Stimulated activated CD8-positive, alpha-beta memory T cell treated with anti-CD3 and anti-CD28 coated beads, Interleukin-12 subunit alpha, Interleukin-12 subunit beta, amount 100 ng/mL, for 24 hours (primary cell): ENCODE measurements around the gene ABCC1.
"Not testable (repeated sequence)": the region's sequence is repeated elsewhere in the genome, so short reads cannot be mapped to it uniquely, and the experiment has no call there.

Experiments
- DNase-seq: peaks from one replicate; pipeline ENCODE4 v3.0.0-alpha.2; 2020; ENCODE audit errors: extremely low read depth

Gene ABCC1

DNA sequence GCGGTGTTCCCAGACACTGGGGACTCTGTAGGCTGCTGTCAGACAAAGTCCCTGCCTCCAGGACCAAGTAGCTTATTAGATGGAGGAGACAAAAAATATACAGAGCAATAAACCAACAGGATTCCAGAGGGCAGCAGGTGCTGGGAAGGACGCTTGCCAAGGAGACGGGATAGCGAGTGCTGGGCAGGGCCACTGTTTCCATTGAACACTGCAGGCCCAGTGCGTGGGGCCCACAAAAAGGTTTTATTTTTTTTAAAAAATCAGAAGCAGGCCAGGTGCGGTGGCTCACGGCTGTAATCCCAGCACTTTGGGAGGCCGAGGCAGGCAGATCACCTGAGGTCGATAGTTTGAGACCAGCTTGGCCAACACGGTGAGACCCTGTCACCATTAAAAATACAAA lies 189.6 kb downstream of the ABCC1 start:
- DNase-seq = no peak

DNA sequence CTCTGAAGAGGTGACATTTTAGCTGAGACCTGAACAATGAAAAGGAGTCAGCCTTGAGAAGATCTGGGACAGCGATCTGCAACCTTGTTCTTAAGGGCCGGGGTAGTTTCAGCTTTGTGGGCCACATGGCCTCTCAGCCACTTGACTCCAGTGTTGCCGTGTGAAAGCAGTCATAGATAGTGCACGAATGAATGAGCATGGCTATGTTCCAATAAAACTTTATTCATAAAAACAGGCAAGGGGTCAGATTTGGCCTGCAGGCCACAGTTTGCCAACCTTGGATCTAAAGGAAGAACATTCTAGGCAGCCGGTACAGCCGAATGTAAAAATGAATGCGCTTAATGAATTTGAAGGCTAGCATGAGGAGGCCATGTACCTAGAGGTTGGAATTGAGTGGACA lies 190.4 kb downstream of the ABCC1 start:
- DNase-seq = no peak

DNA sequence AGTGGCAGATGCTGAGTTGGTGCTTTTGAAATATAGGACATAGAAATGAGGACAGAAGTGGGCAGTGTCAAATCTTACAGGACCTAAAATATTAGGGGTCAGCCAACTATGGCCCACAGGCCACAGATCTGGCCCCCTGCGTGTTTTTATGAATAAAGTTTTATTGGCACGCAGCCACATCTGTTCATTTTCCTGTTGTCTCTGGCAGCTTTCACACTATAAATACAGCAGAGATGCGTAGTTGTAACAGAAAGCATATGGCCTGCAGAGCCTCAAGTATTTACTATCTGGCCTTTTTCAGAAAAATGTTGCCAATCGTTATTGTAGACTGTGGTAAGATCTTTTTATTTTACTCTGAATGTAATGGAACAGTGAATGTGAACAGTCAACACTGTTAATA lies 191.1 kb downstream of the ABCC1 start:
- no peak for DNase-seq

DNA sequence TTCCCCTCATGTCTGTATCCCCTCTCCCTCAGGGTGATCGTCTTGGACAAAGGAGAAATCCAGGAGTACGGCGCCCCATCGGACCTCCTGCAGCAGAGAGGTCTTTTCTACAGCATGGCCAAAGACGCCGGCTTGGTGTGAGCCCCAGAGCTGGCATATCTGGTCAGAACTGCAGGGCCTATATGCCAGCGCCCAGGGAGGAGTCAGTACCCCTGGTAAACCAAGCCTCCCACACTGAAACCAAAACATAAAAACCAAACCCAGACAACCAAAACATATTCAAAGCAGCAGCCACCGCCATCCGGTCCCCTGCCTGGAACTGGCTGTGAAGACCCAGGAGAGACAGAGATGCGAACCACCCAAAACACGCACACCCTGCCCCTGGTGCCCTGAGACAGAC lies 191.7 kb downstream of the ABCC1 start:
- no peak for DNase-seq

DNA sequence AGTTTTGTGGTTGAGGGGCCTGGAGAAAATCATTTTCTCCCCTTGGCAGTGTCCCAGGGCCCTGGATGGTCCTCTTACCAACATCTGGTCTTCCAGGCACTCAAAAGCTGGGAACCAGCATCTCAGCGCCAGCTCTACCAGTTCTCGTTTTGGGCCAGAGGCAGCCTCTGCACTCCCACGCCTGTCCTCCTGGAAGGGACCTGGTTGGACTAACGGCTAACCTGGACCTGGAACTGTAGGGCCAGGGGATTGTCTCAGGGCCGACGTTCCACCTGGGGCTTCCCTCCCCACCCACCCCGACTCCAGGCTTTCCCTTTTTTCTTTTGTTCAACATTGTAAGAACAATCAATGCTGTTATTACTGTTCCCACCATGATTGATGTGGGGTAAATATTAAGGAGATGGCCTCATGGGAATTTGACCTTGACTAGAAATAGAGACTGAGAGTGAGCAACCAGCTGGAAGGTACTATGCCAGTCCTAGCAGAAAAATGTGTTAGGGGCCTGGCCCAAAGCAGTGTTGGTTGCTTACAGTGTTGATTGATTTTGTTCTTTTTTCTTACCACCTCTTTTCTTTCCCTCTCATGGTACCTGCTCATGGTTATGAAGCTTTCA lies 192.5 kb downstream of the ABCC1 start:
- DNase-seq = no peak

DNA sequence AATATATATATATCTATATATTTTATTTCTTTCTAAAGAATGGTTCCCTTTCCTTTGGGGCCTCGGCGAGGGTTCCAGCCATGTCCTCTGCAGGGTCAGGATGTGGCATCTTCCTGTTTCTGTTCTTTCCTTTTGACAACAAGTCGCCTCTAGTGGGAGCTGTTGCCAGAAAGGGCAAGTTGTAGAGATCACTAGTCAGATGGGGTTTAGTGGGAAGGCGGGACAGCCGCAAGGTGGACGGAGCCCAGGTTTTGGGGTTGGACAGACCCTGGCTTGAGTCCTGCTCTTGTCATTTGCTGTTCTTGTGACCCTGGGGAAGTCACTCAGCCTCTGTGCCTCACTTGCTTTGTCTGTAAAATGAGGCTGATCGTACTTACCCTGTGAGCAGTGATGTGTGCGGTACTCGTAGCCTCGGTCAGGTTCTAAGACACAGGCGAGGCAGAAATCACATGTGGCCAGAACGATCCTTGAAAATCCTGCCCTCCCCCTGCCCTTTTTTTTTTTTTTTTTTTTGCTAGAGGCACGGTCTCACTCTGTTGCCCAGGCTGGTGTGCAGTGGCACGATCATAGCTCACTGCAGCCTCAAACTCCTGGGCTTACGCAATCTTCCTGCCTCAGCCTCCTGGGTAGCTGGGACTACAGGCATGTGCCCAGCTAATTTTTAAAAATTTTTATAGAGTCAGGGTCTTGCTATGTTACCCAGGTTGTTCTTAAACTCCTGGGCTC lies 193.8 kb downstream of the ABCC1 start:
- DNase-seq = no peak

DNA sequence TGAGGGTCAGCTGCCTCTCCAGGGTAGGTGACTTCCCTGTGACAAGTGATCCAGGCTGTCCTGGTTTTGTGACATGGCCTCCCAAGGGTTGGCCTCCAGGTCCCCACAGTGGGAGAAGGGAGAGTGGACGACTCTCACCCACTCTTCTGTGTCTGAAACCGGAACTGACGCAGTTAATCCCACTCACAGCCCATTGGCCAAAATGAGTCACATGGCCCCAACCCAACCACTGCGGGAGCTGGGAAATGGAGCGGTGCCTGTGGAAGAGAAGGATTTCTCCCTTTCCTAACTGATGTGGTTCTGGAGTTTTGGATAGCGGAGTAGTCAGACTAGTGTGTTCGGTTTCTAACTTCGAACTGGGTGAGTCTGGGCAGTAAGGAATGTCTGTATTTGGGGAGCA lies 194.5 kb downstream of the ABCC1 start:
- no peak for DNase-seq

DNA sequence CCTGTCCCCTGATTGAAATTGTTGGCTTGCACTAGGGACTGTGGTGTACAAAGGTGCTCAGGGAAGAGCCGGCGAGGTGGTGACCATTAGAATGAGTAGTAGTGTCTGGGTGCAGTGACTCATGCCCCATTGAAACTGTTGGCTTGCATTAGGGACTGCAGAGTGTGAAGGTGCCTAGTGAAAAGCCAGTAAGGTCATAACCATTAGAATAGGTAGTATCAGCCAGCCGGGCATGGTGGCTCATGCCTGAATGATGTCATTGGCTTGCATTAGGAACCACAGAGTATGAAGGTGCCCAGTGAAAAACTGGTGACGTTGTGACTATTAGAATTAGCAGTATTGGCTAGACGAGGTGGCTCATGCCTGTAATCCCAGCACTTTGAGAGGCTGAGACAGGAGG lies 195.0 kb downstream of the ABCC1 start:
- no peak for DNase-seq

DNA sequence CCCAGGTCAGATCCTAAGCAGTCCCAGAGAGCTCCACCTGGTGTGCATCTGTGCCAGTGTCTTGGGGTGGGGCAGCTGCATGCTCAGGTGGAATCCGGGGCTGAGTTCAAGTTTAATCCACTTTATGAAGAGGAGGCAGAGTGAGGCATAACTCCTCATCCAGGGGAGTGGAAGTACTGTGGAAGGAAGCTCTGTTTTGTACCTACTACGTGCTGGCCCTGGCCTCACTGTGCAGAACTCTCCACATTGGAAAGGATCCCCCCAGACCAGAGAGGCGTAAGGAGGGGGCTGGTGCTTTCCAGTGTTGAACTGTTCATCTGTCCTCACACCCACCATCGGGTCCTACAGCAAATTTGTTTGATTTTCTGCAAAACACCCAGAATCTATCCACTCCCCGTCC lies 195.9 kb downstream of the ABCC1 start:
- DNase-seq = no peak

DNA sequence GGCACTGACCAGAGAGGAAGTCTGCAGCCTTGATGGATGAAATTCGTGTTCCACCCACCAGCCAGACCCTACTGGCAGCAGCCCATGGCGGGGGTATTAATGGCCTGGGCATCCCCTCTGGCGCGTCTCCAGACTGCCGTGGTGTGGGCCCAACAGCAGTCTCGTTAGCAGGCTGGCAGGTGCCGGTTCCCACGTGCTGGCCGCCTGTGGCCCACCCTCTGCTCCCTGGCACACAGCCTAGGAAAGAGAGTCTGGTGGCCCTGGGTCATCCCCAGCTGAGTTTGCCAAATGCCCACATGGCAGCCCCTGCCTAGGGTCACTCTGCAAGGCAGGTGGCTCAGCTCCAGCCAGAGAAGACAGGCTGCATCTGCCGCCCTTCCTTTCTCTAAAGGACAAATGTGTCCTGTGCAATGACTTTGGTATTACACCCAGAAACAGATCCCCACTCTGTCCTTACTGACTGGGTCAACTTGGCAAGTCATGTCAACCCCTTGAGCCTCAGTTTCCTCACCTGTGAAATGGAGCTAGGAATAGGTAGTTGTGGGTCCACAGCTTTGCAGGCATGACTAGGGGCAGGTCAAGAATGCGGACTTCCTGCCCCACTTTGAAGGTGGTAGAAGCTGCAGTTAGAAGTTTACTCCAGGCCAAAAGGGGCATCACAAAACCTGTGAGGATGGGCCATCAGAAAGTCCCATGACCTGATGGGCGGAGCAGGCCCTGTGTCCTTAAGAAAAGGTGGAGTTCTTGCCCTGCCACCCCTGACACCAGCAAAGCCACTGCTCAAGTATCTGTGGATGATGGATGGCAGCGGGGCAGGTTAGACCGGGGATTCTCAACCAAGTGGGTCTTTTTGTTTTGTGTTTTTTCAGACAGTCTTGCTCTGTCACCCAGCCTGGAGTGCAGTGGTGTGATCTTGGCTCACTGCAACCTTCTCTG lies 197.2 kb downstream of the ABCC1 start:
- DNase-seq = no peak

DNA sequence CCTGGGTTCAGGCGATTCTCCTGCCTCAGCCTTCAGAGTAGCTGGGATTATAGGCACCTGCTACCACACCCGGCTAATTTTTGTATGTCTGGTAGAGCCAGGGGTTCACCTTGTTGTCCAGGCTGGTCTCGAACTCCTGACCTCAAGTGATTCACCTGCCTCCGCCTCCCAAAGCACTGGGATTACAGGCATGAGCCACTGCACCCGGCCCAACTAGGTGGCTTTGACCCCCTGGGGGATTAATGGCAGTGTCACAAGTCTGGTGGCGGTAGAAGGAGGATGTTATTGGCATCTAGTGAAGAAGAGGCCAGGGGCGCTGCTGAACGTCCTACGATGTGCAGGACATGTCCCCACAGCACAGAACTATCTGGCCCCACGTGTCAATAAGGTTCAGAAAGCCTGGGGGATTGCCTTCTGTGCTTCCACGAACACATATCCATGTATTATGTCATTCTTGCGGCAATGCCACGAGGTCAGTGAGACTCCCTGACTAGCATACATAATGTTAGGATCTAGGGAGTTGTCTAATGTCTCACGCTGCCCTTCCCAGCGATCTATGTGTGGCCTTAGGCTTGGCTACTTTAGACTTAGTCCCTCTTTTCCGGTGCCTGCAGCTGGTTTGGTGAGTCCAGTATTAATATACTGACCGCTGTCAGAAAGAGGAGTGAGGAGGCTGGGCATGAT lies 198.0 kb downstream of the ABCC1 start:
- DNase-seq = no peak

DNA sequence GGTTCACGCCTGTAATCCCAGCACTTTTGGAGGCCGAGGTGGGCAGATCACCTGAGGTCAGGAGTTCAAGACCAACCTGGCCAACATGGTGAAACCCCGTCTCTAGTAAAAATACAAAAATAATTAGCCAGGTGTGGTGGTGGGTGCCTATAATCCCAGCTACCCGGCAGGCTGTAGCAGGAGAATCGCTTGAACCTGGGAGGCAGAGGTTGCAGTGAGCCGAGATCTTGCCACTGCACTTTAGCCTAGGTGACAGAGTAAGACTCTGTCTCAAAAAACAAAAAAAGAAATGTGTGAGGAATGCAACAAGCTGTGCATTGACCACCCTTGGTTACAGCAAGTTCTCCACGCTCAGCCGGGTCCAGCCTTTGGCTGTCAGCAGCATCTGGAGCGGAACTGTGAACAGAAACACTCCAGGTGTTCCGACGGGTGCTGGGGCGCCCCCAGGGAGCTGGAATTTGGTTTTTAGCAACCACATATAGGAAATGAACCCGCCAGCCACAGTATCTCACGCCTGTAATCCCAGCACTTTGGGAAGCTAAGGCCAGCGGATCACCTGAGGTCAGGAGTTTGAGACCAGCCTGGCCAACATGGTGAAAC lies 198.7 kb downstream of the ABCC1 start:
- DNase-seq = not testable (repeated sequence)

DNA sequence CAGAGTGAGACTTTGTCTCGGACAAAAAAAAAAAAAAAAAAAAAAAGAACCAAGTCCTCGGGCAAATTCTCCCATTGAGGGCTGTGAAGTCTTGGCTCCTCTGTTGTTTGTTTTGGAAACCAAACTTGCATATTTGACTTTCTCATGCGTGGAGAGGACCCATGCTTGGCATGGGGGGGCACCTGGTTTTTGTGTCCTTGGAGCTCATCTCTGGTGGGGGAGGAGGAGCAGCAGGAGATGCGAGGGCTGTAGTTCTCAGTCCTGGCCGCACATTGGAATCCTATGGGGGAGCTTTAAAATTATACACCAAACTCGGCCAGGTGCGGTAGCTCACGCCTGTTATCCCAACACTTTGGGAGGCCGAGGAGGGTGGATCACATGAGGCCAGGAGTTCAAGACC lies 199.3 kb downstream of the ABCC1 start:
- no peak for DNase-seq

DNA sequence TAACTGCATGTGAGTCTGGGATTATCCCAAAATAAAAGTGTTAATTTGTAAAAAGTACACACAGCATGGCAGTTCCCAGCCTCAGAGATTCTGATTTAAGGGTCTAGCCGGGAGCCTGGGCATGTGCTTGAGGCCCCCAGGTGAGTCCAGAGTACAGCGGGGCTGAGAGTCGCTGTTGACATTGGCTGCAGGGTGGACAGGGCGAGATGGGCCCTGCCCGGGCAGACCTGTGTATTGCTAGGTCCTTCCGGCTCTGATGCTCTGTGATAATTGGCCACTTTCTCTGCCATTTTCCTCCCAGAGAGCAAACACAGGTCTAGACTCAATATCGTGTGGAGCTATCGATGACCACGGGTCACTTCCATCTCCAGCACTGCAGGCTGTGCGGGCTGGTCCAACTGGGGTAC lies 200.3 kb downstream of the ABCC1 start:
- DNase-seq = no peak

DNA sequence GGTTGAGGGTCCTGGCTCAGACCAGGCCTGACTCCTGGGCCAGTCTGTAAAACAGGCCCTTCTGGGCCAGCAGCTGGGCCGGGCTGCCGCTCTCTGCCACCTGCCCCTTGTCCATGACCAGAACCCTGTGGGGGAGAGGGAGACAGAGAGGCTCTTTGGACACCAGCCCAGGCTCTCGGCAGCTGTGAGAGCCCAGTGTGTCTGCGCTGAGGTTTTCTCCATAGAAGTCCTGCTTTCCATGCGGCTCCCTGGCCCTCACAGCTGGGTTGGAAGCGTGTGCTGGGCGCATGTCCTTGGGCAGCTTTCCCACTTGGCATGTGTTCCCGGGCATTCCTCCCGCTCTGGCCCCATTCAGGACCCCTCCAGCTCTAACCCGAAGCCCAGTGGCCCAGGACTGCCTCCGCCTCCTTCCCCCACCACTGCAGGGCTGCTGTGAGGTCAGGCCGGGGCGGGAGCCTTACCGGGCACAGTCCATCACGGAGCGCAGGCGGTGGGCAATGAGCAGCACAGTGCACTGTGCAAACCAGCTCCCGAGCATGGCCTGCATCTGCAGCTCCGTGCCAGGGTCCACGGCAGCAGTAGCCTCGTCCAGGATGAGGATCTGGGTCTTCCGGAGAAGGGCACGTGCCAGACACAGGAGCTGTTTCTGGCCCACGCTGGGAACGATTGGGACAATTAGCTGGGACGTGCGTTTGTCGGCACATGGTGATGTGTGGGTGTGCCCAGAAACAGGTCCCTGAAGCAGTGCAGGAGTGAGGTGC lies 200.9 kb downstream of the ABCC1 start:
- no peak for DNase-seq

DNA sequence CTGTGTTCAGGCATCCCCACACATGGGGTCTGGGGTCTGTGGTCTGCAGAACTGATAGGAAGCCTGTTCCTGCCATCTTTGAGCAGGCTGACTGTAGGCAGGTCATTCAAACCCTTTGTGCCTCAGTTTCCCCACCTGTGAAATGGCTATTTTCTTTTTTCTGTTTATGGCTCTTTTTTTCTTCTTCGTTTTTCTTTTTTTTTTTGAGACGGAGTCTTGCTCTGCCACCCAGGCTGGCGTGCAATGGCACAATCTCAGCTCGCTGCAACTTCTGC lies 201.4 kb downstream of the ABCC1 start:
- no peak for DNase-seq

DNA sequence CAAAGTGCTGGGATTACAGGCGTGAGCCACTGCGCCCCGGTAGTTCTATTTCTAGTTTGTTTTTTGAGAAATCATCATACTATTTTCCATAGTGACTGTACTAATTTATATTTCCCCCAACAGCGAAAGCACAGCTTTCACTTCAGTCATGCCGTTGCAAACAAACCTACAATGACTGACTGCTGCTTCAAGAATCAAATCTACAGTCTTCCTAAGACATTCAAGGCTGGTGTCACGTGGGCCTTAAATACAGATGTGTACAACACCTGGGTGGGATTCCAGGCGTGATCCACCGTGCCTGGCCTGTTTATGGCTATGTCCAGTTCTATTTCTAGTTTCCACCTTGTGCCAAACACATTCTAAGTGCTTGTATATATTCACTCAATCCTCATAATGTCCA lies 201.9 kb downstream of the ABCC1 start:
- no peak for DNase-seq

DNA sequence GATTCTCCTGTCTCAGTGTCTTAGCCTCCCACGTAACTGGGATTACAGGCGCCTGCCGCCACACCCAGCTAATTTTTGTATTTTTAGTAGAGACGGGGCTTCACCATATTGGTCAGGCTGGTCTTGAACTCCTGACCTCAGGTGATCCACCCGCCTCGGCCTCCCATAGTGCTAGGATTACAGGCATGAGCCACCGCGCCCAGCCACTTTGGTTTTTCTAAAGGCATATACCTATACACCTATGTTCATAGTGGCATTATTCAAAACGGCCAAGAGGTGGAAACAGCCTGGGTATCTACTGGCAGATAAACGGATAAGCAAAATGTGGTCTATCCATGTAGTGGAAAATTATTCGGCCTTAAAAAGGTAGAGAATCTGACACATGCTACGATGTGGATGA lies 203.6 kb downstream of the ABCC1 start:
- not testable (repeated sequence) for DNase-seq

DNA sequence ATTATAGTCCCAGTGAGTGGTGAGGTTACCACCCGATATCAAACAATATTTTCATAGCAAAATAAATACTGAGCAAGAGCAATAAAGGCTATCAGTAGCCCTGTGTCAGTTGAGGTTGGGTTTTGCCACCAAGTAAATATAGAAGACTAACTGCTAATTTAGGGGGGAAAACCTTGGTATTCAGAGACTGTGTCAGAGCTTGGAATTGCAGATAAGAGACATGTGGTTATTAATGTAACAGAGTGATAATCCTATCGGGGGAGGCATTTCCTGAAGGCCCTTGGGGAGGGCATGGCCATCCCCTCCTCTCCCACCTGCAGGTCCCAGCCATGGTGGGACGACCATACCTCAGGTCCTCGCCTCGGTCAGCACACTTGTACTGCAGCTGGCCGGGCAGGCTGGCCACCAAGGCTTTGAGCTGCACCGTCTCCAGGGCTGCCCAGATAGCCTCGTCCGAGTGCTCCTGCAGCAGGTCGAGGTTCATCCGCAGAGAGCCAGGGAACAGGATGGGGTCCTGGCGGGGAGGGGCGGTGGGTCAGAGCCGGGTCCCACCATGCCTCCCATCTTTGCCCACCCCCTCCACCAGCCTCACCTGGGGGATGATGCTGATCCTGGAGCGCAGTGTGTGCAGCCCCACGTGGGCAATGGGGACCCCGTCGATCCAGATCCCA lies 205.0 kb downstream of the ABCC1 start:
- DNase-seq = no peak

DNA sequence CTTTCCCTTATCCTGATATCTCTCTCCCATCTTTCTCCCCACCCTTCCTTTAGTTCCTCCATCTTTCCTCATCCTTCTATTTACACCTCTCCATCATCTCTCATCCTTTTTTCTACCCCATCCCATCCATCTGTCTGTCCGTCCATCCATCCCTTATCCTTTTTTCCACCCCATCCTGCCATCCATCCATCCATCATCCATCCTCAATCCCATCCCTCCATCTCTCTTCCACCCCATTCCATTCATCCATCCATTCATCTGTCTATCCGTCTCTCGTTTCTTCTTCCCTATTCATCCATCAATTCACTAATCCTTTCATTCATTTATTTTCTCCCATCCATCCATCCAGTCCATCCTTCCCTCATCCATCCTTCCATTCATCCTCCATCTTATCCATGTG lies 205.8 kb downstream of the ABCC1 start:
- DNase-seq = no peak

DNA sequence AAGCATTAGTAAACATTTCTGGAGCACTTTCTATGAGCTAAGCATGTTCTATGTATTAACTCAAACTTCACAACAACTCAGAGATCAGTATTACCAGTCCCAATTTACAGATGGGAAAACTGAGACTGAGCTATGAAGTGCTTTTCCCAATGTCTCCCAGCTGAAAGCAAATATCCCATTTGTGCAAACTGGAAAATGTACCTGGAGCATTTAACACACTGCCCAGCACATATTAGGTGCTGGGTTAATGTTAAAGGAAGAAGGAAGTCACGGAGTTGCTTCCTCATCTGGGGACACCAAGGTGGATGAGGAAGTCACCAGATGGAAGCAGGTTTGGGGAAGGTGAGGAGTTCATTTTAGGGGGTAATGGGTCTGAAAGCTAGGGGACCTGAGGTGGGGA lies 207.8 kb downstream of the ABCC1 start:
- no peak for DNase-seq
